ENCODE measurements around the gene MACROD2. TPM values are rescaled to one million over a fixed set of nuclear protein-coding genes. Genes with fewer than 3 reads are reported as not detected.

Gene MACROD2
- total RNA-seq, 1 donor from 2014 or later, result 1.6 TPM

DNA sequence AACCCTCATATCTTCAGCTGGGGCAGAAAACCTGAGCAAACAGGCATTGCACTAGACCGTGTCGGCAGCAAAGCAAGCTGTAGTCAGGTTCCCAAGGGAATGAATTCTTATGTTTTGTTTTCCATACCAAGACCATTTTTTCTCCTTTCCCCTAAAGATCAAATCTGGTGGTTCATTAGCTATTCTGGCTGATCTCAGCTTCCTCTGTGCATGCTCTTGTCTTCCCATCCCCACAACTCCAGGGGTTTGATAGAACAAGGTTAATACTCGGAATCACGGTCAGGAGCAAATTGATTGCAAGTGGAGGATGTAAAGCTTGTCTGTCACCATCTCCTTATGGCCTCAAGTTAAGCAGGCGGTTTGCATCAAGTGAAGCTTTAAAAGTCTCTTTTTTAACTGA is 1799.1 kb downstream of the MACROD2 start:
- no peaks in the 10 kb centered on the region for H3K27me3 ChIP-seq (ENCODE audit: control insufficient read depth, insufficient read depth, low read length)
- H3K4me3 ChIP-seq (ENCODE audit: low read depth, low read length), result no peak overlapping the region
- no peak for DNase-seq (ENCODE audit: low read depth)
- TF ChIP-seq, protein P1, sequence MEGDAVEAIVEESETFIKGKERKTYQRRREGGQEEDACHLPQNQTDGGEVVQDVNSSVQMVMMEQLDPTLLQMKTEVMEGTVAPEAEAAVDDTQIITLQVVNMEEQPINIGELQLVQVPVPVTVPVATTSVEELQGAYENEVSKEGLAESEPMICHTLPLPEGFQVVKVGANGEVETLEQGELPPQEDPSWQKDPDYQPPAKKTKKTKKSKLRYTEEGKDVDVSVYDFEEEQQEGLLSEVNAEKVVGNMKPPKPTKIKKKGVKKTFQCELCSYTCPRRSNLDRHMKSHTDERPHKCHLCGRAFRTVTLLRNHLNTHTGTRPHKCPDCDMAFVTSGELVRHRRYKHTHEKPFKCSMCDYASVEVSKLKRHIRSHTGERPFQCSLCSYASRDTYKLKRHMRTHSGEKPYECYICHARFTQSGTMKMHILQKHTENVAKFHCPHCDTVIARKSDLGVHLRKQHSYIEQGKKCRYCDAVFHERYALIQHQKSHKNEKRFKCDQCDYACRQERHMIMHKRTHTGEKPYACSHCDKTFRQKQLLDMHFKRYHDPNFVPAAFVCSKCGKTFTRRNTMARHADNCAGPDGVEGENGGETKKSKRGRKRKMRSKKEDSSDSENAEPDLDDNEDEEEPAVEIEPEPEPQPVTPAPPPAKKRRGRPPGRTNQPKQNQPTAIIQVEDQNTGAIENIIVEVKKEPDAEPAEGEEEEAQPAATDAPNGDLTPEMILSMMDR (IDR thresholded peaks at IDR 0.05; ENCODE audit: insufficient read depth, low read length, severe bottlenecking), result no peak
- H3K36me3 ChIP-seq (ENCODE audit: control insufficient read depth, insufficient read depth, low read length), result no peaks in the 10 kb centered on the region
- no peak for FAIRE-seq

DNA sequence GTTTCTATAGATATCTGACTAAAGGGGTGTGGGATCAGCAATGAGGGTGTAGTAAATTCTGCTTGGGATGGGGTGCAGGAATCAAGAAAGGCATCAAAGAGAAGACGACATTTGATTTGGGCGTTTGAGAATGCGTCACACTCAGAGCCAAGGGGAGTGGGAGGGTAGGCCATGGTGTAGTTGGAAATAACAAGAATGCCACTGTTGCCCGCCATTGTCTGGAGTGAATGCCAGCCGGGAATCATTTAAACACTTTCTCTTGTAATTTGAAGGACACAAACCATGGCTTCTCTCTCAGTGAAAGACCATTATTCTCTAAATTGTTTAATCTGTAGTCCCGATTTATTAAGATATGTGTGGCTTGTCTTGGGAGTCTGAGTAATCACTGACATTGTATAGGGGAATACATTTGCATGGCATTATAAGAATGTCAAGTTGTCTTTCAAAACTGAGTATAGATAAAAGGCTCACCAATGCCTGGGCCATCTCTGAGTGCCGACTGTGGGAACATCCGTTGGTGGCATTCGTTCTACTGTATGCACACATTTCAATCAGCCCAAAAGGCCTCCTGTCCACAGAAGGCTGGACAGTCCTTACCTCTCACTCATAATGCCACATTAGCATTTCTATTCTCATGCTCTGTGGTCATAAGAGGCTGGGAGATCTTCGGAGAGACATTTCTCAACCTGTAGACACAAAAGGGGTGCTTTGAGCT is 1800.1 kb downstream of the MACROD2 start:
- FAIRE-seq (no peak), DNase-seq (ENCODE audit: low read depth) (no peak)
- no peaks in the 10 kb centered on the region for H3K27me3 ChIP-seq (ENCODE audit: control insufficient read depth, insufficient read depth, low read length)
- no peaks in the 10 kb centered on the region for H3K36me3 ChIP-seq (ENCODE audit: control insufficient read depth, insufficient read depth, low read length)
- TF ChIP-seq, protein P1 (IDR thresholded peaks at IDR 0.05; ENCODE audit: insufficient read depth, low read length, severe bottlenecking), result no peak
- no peak overlapping the region for H3K4me3 ChIP-seq (ENCODE audit: low read depth, low read length)

DNA sequence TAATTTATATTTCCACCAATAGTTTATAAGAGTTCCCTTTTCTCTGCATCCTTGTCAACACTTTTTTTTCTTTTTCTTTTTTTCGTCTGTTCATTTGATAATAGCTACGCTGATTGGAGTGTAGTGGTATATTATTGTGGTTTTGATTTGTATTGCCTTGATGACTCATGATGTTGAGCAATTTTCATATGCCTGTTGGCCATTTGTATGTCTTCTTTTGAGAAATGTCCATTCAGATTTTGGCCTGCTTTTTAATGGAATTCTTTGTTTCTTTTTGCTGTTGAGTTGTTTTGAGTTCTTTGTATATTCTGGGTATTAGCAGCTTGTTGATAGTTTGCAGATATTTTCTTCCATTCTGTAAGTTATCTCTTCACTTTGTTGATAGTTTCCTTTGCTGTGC is 1804.6 kb downstream of the MACROD2 start:
- DNase-seq (ENCODE audit: low read depth) (peak; percentile 79), FAIRE-seq (no peak)
- Histone ChIP-seq H3K36me3 (ENCODE audit: control insufficient read depth, insufficient read depth, low read length) (no peaks in the 10 kb centered on the region), H3K27me3 (ENCODE audit: control insufficient read depth, insufficient read depth, low read length) (no peaks in the 10 kb centered on the region), H3K4me3 (ENCODE audit: low read depth, low read length) (no peak overlapping the region)
- TF ChIP-seq, protein P1 (IDR thresholded peaks at IDR 0.05; ENCODE audit: insufficient read depth, low read length, severe bottlenecking), result no peak

DNA sequence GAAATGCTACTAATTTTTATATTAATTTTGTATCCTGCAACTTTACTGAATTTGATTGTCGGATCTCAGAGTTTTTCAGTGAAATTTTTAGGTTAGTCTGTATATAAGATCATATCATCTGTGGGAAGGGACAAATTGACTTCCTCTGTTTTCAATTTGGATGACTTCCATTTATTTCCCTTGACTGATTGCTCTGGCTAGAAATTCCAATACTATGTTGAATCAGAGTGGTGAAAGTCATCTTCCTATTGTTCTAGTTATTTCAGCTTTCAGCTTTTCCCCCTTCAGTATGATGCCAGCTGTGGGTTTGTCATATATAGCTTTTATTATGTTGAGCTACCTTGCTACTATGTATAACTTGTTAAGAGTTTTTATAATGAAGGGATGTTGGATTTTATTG is 1806.7 kb downstream of the MACROD2 start:
- H3K36me3 ChIP-seq (ENCODE audit: control insufficient read depth, insufficient read depth, low read length), result no peaks in the 10 kb centered on the region
- FAIRE-seq (no peak), DNase-seq (ENCODE audit: low read depth) (no peak)
- no peak overlapping the region for H3K4me3 ChIP-seq (ENCODE audit: low read depth, low read length)
- no peaks in the 10 kb centered on the region for H3K27me3 ChIP-seq (ENCODE audit: control insufficient read depth, insufficient read depth, low read length)
- TF ChIP-seq, protein P1 (IDR thresholded peaks at IDR 0.05; ENCODE audit: insufficient read depth, low read length, severe bottlenecking), result no peak

DNA sequence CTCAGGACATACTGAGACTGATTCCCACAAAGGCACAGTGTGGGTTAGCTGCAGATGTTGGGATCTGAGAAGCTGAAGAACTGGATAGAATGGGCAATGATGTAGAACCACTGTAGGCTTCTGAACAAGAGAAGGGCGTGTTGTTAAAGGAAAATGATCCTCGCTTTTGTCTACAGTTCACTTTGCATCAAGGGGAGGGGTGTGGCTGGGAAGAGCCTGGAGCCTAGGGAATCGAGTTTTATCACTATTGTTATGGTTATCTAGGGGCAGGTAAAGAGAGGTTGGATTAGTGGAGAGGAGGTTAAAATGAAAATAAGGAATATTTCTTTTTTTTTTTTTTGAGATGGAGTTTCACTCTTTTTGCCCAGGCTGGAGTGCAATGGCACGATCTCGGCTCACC is 1809.8 kb downstream of the MACROD2 start:
- H3K36me3 ChIP-seq (ENCODE audit: control insufficient read depth, insufficient read depth, low read length), result no peaks in the 10 kb centered on the region
- TF ChIP-seq, protein P1 (IDR thresholded peaks at IDR 0.05; ENCODE audit: insufficient read depth, low read length, severe bottlenecking), result no peak
- FAIRE-seq (no peak), DNase-seq (ENCODE audit: low read depth) (no peak)
- no peak overlapping the region for H3K4me3 ChIP-seq (ENCODE audit: low read depth, low read length)
- no peaks in the 10 kb centered on the region for H3K27me3 ChIP-seq (ENCODE audit: control insufficient read depth, insufficient read depth, low read length)

DNA sequence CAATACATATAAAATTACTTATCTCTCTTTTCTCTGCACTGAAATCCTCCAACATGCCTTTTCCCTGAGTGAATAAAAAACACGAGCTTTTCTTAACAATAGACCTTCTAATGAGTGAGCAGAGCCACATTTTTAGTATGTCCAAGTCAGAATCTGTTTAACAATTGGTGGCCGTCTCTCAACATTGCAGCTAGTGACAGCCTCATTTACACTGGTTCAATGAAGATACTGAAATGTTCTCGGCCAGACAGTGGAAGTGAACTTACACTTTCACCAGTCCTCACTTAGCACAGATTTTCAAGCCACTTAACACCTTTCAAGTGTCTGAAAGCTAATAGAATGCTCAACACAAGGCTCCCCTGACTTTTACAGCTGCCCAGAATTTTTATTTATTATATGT is 1810.8 kb downstream of the MACROD2 start:
- TF ChIP-seq, protein P1 (IDR thresholded peaks at IDR 0.05; ENCODE audit: insufficient read depth, low read length, severe bottlenecking), result no peak

More for the DNA sequence above, 1810.8 kb downstream of the MACROD2 start:
- FAIRE-seq, result no peak
- DNase-seq (ENCODE audit: low read depth), result no peak
- Histone ChIP-seq H3K27me3 (ENCODE audit: control insufficient read depth, insufficient read depth, low read length) (no peaks in the 10 kb centered on the region), H3K4me3 (ENCODE audit: low read depth, low read length) (no peak overlapping the region), H3K36me3 (ENCODE audit: control insufficient read depth, insufficient read depth, low read length) (no peaks in the 10 kb centered on the region)

All from bronchial epithelial cell (primary cell).